ENCODE data around the gene VWA3B. TPM values are rescaled to one million over a fixed set of nuclear protein-coding genes. Genes with fewer than 3 reads are reported as not detected.

VWA3B gene
- polyA plus RNA-seq, 2 of the 4 experiments (the other 2 are of a cell fraction), result not detected

- DNase-seq (ENCODE audit: low read depth in 1 of 2, low spot score in 1 of 2) (no peak), ATAC-seq (no peak), FAIRE-seq (no peak)
- 42% methylated on average over 8 of the region's 8 CpGs for WGBS (ENCODE audit: missing lambda C conversion rate)
- no peak overlapping the region for H3K27ac ChIP-seq
- CTCF ChIA-PET, result no interaction called here
- H3K9me3 ChIP-seq, result no peaks in the 10 kb centered on the region
- POLR2A ChIA-PET, result no interaction called here
- no peaks in the 10 kb centered on the region for H3K4me1 ChIP-seq
- no peak overlapping the region for H3K4me3 ChIP-seq
- TF ChIP-seq ZFP36 (IDR thresholded peaks at IDR 0.05; ENCODE audit: borderline replicate concordance, partially characterized antibody) (no peak), MAZ (IDR thresholded peaks at IDR 0.05; ENCODE audit: borderline replicate concordance, low read depth, low read length) (no peak), ZNF302 (CRISPR knock-in tag; IDR thresholded peaks at IDR 0.05) (no peak), REST (IDR thresholded peaks at IDR 0.05) (no peak), RCOR1 (IDR thresholded peaks at IDR 0.05; ENCODE audit: low read depth, low read length) (no peak), SREBF2 (IDR thresholded peaks at IDR 0.05) (no peak), HES2 (IDR thresholded peaks at IDR 0.05) (no peak), ESRRA (IDR thresholded peaks at IDR 0.05; ENCODE audit: borderline replicate concordance, low read length) (no peak)
- H3K4me2 ChIP-seq, result no peak overlapping the region
Observed at GRCh38 chr2:98155291-98155690, 68.3 kb downstream of the VWA3B start.

GRCh38 chr2:98155716-98156115, 68.7 kb downstream of the VWA3B start:
- TF ChIP-seq NFE2L2 (conservative IDR thresholded peaks at IDR 0.05; ENCODE audit: low read length) (no peak), SMC3 (IDR thresholded peaks at IDR 0.05) (no peak), BCL3 (IDR thresholded peaks at IDR 0.05) (no peak), ZFP36 (IDR thresholded peaks at IDR 0.05; ENCODE audit: borderline replicate concordance, partially characterized antibody) (no peak), HOXB5 (CRISPR knock-in tag; IDR thresholded peaks at IDR 0.05) (no peak), FOSB (CRISPR knock-in tag; IDR thresholded peaks at IDR 0.05) (no peak), FOSL2 (IDR thresholded peaks at IDR 0.05) (no peak), FOSL2 (CRISPR knock-in tag; IDR thresholded peaks at IDR 0.05) (no peak), HEYL (CRISPR knock-in tag; IDR thresholded peaks at IDR 0.05) (no peak), EHMT2 (IDR thresholded peaks at IDR 0.05; ENCODE audit: low read depth) (no peak), PBX3 (IDR thresholded peaks at IDR 0.05) (no peak), PHF8 (IDR thresholded peaks at IDR 0.05; ENCODE audit: borderline replicate concordance, low read depth) (no peak), RCOR1 (IDR thresholded peaks at IDR 0.05; ENCODE audit: low read depth, low read length) (no peak), EHF (CRISPR knock-in tag; IDR thresholded peaks at IDR 0.05) (no peak), RNF2 (IDR thresholded peaks at IDR 0.05; ENCODE audit: borderline replicate concordance, low read depth) (no peak), MYC (IDR thresholded peaks at IDR 0.05; ENCODE audit: borderline replicate concordance, low read length) (no peak), JUN (IDR thresholded peaks at IDR 0.05) (no peak)
- Histone ChIP-seq H3K9me3 (no peaks in the 10 kb centered on the region), H3K4me3 (no peak overlapping the region), H3K27ac (no peak overlapping the region), H3K4me1 (no peaks in the 10 kb centered on the region), H3K4me2 (no peak overlapping the region)
- ATAC-seq, result no peak
- ChIA-PET POLR2A (no interaction called here), CTCF (no interaction called here)
- WGBS (ENCODE audit: missing lambda C conversion rate), result 26% methylated on average over 4 of the region's 4 CpGs
- DNase-seq (ENCODE audit: low read depth in 1 of 2, low spot score in 1 of 2), result no peak
- FAIRE-seq, result no peak
